ENCODE data around the gene CXCL10. TPM values are rescaled to one million over a fixed set of nuclear protein-coding genes. Genes with fewer than 3 reads are reported as not detected.

Gene CXCL10
- total and polyA plus RNA-seq, 4 donors, result 0.84 to 9.4 (median 1.2) TPM

- no peak for DNase-seq (ENCODE audit: low spot score)
- no peaks in the 10 kb centered on the region for H3K9me3 ChIP-seq (ENCODE audit: control insufficient read depth in 4 of 4, low read length in 3 of 4)
- H3K4me3 ChIP-seq (ENCODE audit: low read depth in 1 of 3, low read length in 3 of 3), result no peak overlapping the region
- no peak overlapping the region for H3K27ac ChIP-seq (ENCODE audit: low read depth in 1 of 2, low read length in 2 of 2)
- H3K4me1 ChIP-seq (ENCODE audit: control insufficient read depth in 4 of 4, insufficient read depth in 4 of 4, low read length in 3 of 4), result no peaks in the 10 kb centered on the region
- 88% methylated on average over 1 of the region's 1 CpG for whole genome bisulfite sequencing
- no peak overlapping the region for H3K9ac ChIP-seq (ENCODE audit: low read depth in 1 of 2, low read length in 2 of 2)
- TF ChIP-seq MAX (IDR thresholded peaks at IDR 0.05), result no peak
- TF ChIP-seq REST (IDR thresholded peaks at IDR 0.05), result no peak
- no peak for TF ChIP-seq HNF4A (conservative IDR thresholded peaks at IDR 0.05)
- TF ChIP-seq JUND (IDR thresholded peaks at IDR 0.05), result no peak
- no peak for TF ChIP-seq SP1 (IDR thresholded peaks at IDR 0.05)
- TF ChIP-seq RXRA (IDR thresholded peaks at IDR 0.05), result no peak
- TF ChIP-seq ZBTB33 (IDR thresholded peaks at IDR 0.05), result no peak
- TF ChIP-seq GABPA (IDR thresholded peaks at IDR 0.05 in 1 of 2, conservative IDR thresholded peaks at IDR 0.05 in 1 of 2), result no peak
- no peak for TF ChIP-seq FOXA1 (IDR thresholded peaks at IDR 0.05)
- no peak for TF ChIP-seq EGR1 (IDR thresholded peaks at IDR 0.05; ENCODE audit: low read depth in 2 of 2)
- TF ChIP-seq CTCF (IDR thresholded peaks at IDR 0.05; ENCODE audit: low read depth, low read length, missing input control), result no peak
- no peak for TF ChIP-seq ATF3 (IDR thresholded peaks at IDR 0.05)
- TF ChIP-seq YY1 (IDR thresholded peaks at IDR 0.05), result no peak
- TF ChIP-seq FOXA2 (IDR thresholded peaks at IDR 0.05), result no peak
- TF ChIP-seq RAD21 (IDR thresholded peaks at IDR 0.05), result no peak
- TF ChIP-seq TAF1 (conservative IDR thresholded peaks at IDR 0.05), result no peak
- no peak for TF ChIP-seq HNF4G (IDR thresholded peaks at IDR 0.05)
- TF ChIP-seq NR2F2 (IDR thresholded peaks at IDR 0.05), result no peak
- H3K27me3 ChIP-seq (ENCODE audit: control insufficient read depth in 4 of 4, insufficient read depth in 4 of 4, low read length in 3 of 4), result no peaks in the 10 kb centered on the region
- no peaks in the 10 kb centered on the region for H3K36me3 ChIP-seq (ENCODE audit: control insufficient read depth in 4 of 4, insufficient read depth in 3 of 4, low read depth in 1 of 4, low read length in 3 of 4)
Observed at GRCh38 chr4:75997081-75997480, 26.2 kb downstream of the CXCL10 start.

Data from liver (tissue), 9 donors.